ENCODE results near the gene IYD.

DNA sequence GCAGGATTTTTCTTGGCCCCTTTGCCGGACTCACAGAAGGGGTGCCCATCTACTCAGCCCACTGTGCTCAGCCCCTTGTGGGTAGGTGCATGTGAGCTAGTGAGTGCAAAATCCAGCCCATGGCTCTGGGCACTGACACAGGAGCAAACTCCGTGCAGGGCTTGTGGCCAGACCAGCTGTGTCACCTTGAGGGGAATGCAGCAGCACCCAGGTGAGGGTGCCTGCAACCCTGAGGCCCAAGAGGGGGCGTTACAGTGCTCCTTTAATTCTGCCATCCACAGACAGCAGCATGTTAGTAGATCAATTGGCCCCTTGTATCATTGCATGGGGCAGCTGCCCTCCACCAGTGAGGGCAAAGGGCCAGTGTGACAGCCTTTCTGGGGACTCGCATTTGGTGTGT is 12.9 kb upstream of the IYD start:
- TF ChIP-seq, protein P1, sequence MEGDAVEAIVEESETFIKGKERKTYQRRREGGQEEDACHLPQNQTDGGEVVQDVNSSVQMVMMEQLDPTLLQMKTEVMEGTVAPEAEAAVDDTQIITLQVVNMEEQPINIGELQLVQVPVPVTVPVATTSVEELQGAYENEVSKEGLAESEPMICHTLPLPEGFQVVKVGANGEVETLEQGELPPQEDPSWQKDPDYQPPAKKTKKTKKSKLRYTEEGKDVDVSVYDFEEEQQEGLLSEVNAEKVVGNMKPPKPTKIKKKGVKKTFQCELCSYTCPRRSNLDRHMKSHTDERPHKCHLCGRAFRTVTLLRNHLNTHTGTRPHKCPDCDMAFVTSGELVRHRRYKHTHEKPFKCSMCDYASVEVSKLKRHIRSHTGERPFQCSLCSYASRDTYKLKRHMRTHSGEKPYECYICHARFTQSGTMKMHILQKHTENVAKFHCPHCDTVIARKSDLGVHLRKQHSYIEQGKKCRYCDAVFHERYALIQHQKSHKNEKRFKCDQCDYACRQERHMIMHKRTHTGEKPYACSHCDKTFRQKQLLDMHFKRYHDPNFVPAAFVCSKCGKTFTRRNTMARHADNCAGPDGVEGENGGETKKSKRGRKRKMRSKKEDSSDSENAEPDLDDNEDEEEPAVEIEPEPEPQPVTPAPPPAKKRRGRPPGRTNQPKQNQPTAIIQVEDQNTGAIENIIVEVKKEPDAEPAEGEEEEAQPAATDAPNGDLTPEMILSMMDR (conservative IDR thresholded peaks at IDR 0.05; ENCODE audit: low read length) = no peak
- TF ChIP-seq EZH2phosphoT487 (IDR thresholded peaks at IDR 0.05; ENCODE audit: borderline replicate concordance, low read depth, low read length) = no peak

Measured in OCI-LY7 (cell line).